Measurements from ENCODE around the gene TMPRSS2.

DNA sequence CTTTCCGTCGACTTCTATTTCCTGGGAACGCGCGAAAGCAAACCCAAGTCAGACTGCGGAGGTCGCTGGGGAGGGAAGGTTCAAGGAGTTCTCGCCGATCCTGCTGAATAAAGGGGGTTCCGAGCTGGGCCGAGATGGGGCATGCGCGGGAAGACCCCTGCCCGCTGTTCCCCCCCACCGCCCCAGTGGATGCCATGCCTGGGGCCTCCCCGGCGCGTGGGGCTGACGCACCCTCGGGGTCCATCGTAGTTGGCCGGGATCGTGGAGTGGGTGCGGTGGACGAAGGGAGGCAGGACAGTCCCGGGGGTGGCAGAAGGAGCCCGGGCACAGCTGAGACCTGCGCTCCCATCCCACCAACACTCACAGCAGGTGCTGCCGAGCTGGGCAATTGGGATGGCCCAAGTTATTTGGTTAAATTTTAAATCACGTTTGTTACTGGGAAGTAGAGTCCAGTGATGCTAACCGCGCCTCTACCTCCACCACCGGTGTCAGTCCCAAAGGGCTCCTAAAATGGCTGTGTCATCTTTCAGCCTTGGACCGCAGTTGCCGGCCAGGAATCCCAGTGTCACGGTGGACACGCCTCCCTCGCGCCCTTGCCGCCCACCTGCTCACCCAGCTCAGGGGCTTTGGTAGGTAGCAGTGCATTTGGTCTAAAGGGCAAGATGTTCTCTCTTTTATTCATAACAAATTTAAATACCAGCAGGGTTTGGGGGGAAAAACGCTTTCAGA lies 81.1 kb downstream of the TMPRSS2 start:
- no peak for TF ChIP-seq CTCF (IDR thresholded peaks at IDR 0.05)
- no peak for TF ChIP-seq EZH2phosphoT487 (IDR thresholded peaks at IDR 0.05)
- no peak for TF ChIP-seq EZH2 (IDR thresholded peaks at IDR 0.05)
